IPS DF 6.9 (cell line): ENCODE results near the gene TMEM135.
"Not testable (repeated sequence)": the region's sequence is repeated elsewhere in the genome, so short reads cannot be mapped to it uniquely, and the experiment has no call there.

Experiments
- DNase-seq: peaks from one replicate; pipeline ENCODE4 v3.0.0-alpha.2; 2013; ENCODE audit warnings: low read depth, low spot score
- H3K27ac ChIP-seq: one replicate; pipeline ENCODE4 v1.5.1; 2013; ENCODE audit warnings: low read length, control low read depth
- H3K27me3 ChIP-seq: 2 replicates; pipeline ENCODE4 v1.6.1; 2013; ENCODE audit warnings: mild to moderate bottlenecking, low read length; ENCODE audit not compliant: control insufficient read depth, insufficient read depth
- H3K36me3 ChIP-seq: 2 replicates; pipeline ENCODE4 v1.6.1; 2013; ENCODE audit warnings: low read length; ENCODE audit not compliant: control insufficient read depth, insufficient read depth
- H3K4me1 ChIP-seq: 2 replicates; pipeline ENCODE4 v1.6.1; 2013; ENCODE audit warnings: low read length; ENCODE audit not compliant: control insufficient read depth, insufficient read depth
- H3K4me3 ChIP-seq: 2 replicates; pipeline ENCODE4 v1.5.1; 2013; ENCODE audit warnings: mild to moderate bottlenecking, low read length
- H3K9me3 ChIP-seq: 2 replicates; pipeline ENCODE4 v1.6.1; 2013; ENCODE audit warnings: low read length, inconsistent platforms; ENCODE audit not compliant: control insufficient read depth, insufficient read depth
- WGBS: extraction: QIAGEN DNeasy Blood & Tissue Kit; methylation state at CpG from one replicate; pipeline ENCODE4 v1.1.7; 2013; ENCODE audit warnings: mixed read lengths, missing lambda C conversion rate; ENCODE audit not compliant: insufficient read length, insufficient coverage; 5-methylcytosine and 5-hydroxymethylcytosine counted together

The TMEM135 gene

DNA sequence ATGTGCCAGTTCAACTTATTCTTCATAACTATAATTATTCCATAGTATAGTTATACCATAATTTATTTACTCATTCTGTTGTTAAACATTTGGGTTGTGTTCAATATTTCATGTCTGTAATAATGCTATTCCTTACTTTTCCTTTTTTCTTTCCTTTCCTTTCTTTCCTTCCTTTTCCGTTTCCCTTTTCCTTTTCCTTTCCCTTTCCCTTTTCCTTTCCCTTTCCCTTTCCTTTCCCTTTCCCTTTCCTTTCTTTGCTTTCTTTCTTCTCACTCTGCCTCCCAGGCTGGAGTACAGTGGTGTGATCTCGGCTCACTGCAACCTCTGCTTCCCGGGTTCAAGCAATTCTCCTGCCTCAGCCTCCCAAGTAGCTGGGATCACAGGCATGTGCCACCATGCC lies 151.2 kb downstream of the TMEM135 start:
- H3K36me3 ChIP-seq, H3K27ac ChIP-seq, H3K27me3 ChIP-seq, H3K9me3 ChIP-seq, H3K4me1 ChIP-seq, DNase-seq, H3K4me3 ChIP-seq: not testable (repeated sequence)
- WGBS, result no CpG with 5 or more reads among the region's 3 CpGs

DNA sequence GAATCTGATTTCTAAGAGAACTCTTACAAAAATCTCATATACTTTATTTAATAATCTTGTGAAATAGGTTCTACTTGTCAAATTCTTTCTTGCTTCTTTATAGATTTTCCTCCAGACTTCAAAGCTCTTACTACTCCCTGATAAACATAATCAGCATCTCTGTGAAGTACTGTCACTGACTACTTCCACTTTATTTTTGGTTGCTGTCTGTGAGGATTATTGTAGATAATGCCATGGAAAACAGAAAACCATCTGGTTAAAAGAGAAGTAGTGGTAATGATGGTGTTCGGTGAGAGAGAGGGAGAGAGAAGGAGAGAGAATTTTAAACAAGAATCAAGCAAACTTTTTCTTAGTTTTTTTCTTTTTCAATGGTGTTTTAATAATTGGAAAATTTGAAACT lies 152.3 kb downstream of the TMEM135 start:
- Histone ChIP-seq H3K4me3 (no peak overlapping the region), H3K36me3 (no peaks in the 10 kb centered on the region), H3K9me3 (no peaks in the 10 kb centered on the region), H3K27me3 (no peaks in the 10 kb centered on the region), H3K4me1 (no peaks in the 10 kb centered on the region), H3K27ac (no peak overlapping the region)
- WGBS, result 100% methylated on average over 1 of the region's 1 CpG
- no peak for DNase-seq

GRCh38 chr11:87193756-87194470 lies 156.2 kb downstream of the TMEM135 start:
- DNase-seq, result no peak
- H3K27ac ChIP-seq, result no peak overlapping the region
- no peaks in the 10 kb centered on the region for H3K9me3 ChIP-seq
- H3K4me1 ChIP-seq, result no peaks in the 10 kb centered on the region
- WGBS, result no CpG with 5 or more reads among the region's 2 CpGs
- no peaks in the 10 kb centered on the region for H3K27me3 ChIP-seq
- no peak overlapping the region for H3K4me3 ChIP-seq
- no peaks in the 10 kb centered on the region for H3K36me3 ChIP-seq

DNA sequence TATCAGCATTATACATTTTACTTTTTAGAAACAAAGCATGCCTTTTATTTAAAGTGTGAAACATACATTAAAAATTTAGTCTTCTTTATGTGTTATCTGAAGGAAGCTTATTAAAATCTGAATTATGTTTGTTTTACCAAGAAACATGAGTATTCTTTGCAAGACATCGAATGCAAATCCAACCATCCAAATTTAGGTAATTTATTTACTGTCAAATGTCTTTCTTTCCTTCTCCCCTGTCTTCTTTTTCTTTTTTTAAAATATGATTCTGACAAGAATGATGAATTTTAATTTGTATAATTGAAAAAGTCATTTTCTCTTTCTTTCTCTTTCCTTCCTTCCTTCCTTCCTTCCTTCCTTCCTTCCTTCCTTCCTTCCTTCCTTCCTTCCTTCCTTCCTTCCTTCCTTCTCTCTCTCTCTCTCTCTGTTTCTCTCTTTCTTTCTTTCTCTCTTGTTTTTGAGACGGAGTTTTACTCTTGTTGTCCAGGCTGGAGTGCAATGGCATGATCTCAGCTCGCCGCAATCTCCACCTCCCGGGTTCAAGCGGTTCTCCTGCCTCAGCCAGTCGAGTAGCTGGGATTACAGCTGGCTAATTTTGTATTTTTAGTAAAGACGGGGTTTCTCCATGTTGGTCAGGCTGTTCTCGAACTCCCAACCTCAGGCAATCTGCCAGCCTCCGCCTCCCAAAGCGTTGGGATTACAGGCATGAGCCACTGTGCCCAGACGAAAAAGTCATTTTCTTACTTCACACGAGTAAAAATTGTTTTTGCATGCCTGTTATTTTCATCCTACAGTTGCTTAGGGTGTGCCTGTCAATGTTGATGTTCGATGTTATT lies 157.5 kb downstream of the TMEM135 start:
- no peak overlapping the region for H3K4me3 ChIP-seq
- H3K27ac ChIP-seq, result no peak overlapping the region
- 100% methylated on average over 1 of the region's 14 CpGs for WGBS

DNA sequence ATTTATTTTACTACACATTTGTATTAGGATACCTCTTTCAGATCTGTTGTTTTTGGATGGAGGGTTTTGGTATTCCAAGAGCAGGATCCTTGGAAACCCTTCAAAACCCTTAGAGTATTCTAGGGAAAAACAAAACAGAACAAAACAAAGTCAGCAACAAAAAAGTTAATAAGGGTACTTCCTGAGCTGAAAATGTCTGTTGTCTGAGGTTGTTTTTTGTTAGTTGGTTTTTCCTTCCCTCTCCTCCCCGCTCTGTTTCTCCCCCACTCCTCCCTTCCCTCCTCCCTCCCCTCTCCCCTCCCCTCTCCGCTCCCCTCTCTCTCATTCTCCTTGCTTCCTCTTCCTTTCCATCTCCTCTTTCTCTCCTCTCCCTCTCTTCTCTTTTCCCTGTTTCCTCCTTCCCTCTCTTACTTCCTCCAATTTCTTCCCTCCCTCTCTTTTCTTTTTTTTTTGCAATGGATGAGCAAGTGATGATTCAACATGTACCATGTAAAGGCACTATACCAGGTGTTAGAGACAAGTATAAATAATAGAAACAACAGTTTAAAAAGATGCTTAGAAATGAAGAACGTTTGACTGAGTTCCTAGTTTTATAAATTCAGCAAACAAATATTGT lies 160.6 kb downstream of the TMEM135 start:
- Histone ChIP-seq H3K36me3 (no peaks in the 10 kb centered on the region), H3K27me3 (no peaks in the 10 kb centered on the region), H3K9me3 (no peaks in the 10 kb centered on the region), H3K4me1 (no peaks in the 10 kb centered on the region), H3K27ac (no peak overlapping the region), H3K4me3 (no peak overlapping the region)
- WGBS, result no CpG with 5 or more reads among the region's 3 CpGs
- no peak for DNase-seq

More for the DNA sequence above, 157.5 kb downstream of the TMEM135 start:
- no peaks in the 10 kb centered on the region for H3K27me3 ChIP-seq
- DNase-seq, result no peak
- no peaks in the 10 kb centered on the region for H3K36me3 ChIP-seq
- H3K4me1 ChIP-seq, result no peaks in the 10 kb centered on the region
- no peaks in the 10 kb centered on the region for H3K9me3 ChIP-seq

- Histone ChIP-seq H3K4me1 (no peaks in the 10 kb centered on the region), H3K27ac (no peak overlapping the region), H3K9me3 (no peaks in the 10 kb centered on the region), H3K4me3 (no peak overlapping the region), H3K36me3 (no peaks in the 10 kb centered on the region), H3K27me3 (no peaks in the 10 kb centered on the region)
- DNase-seq, result no peak
- no CpG with 5 or more reads among the region's 2 CpGs for WGBS
These were observed 163.6 kb downstream of the TMEM135 start for GRCh38 chr11:87201376-87201775.

DNA sequence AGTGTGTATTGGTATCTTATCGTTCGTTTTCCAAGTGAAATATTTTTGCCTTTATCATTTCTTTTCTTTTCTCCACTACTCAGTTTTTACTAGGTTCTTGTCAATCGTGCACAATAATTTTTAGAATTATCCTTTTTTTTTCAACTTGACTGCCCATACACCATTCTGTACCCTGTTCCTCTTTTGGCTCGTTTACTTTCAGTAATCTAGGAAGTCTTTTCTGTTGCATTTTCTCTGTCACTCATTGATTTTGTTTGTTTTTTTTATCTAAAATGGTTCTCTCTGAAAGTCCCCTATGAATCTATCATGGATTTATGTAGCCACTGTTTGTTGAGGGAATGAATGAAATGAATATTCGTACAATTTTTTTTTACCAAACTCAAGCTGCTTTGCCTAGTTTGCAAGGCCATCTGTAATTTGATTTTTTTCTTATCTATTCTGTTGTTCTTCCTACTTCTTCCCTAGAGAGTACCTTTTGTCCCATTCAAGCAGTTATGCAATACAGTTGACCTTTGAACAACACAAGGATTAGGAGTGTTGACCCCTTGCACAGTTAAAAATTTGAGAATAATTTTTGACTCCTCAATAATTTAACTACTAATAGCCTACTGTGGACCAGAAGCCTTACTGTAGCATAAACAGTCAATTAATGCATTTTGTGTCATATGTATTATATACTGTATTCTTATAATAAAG lies 166.3 kb downstream of the TMEM135 start:
- no peak for DNase-seq
- Histone ChIP-seq H3K27ac (no peak overlapping the region), H3K4me3 (no peak overlapping the region), H3K27me3 (no peaks in the 10 kb centered on the region), H3K36me3 (no peaks in the 10 kb centered on the region), H3K9me3 (no peaks in the 10 kb centered on the region), H3K4me1 (no peaks in the 10 kb centered on the region)
- no CpG with 5 or more reads among the region's 5 CpGs for WGBS

DNA sequence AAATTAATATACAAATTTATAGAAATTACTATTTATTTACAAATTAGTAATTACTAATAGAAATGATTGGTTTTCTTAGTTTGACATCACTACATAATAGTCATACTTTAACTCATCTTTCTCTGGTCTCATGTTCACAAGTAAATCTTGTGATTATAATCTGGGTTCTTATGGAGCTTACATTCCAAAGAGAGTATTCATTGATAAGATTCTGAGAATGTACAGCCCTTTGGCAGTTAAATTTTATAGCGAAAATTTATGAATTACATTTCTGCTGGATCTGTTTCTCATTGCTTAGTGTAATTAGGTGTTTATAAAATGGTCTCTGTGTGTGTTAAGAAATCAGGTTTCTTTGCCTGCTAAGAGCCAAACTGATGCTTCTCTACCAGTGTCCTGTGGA lies 175.2 kb downstream of the TMEM135 start:
- DNase-seq, result no peak
- Histone ChIP-seq H3K9me3 (no peaks in the 10 kb centered on the region), H3K36me3 (no peaks in the 10 kb centered on the region), H3K27me3 (no peaks in the 10 kb centered on the region), H3K4me3 (no peak overlapping the region), H3K4me1 (no peaks in the 10 kb centered on the region), H3K27ac (no peak overlapping the region)
- no CpG with 5 or more reads among the region's 1 CpG for WGBS

DNA sequence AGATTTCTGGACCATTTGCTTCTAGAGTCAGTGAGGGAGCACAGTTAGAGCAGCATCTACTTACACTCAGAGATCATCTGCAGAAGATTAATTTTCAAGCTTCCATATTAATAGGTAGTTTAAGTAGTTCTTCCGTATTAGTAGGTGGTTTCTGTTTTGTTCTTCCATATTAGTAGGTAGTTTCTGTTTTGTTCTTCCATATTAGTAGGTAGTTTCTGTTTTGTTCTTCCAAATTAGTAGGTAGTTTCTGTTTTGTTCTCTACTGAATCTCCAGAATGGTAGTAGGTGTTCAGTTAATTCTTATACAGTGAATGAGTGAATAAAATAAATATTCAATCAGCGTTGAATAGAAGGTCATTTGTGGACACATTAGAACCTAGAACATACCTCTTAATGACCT lies 175.7 kb downstream of the TMEM135 start:
- no peak overlapping the region for H3K27ac ChIP-seq
- no peaks in the 10 kb centered on the region for H3K36me3 ChIP-seq
- no CpG with 5 or more reads among the region's 2 CpGs for WGBS
- DNase-seq, result no peak
- no peaks in the 10 kb centered on the region for H3K4me1 ChIP-seq
- H3K4me3 ChIP-seq, result no peak overlapping the region
- no peaks in the 10 kb centered on the region for H3K27me3 ChIP-seq
- H3K9me3 ChIP-seq, result no peaks in the 10 kb centered on the region

DNA sequence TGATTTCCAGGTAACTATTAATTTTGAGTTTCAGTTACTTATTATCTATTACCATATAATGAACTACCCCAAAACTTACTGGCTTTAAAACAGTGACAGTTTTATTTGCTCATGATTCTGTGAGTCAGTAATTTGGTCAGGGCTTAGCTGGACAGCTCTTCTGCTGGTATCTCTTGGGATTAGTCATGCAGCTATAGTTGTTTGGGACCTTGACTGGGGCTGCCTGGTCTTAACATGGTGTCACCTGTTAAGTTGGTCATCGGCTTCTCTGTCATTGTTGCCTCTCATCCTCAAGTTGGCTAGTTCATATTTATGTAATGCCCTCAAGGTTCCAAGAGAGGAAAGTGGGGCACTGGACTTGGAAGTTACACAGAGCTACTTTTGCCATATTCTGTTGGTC lies 177.5 kb downstream of the TMEM135 start:
- H3K27me3 ChIP-seq, result no peaks in the 10 kb centered on the region
- no peak overlapping the region for H3K4me3 ChIP-seq
- no peak overlapping the region for H3K27ac ChIP-seq
- no peaks in the 10 kb centered on the region for H3K9me3 ChIP-seq
- no peaks in the 10 kb centered on the region for H3K36me3 ChIP-seq
- no peaks in the 10 kb centered on the region for H3K4me1 ChIP-seq
- WGBS, result no CpG with 5 or more reads among the region's 1 CpG
- DNase-seq, result no peak
